AG09309 (cell line): ENCODE data around the gene CACNA1E.

ENCODE experiments used
- DNase-seq: peaks from one replicate; pipeline ENCODE4 v3.0.0-alpha.2; 2010; ENCODE audit warnings: low read depth
- H3K4me3 ChIP-seq: 2 replicates; pipeline ENCODE4 v1.5.1; 2011; ENCODE audit warnings: mild to moderate bottlenecking, low read depth, low read length, moderate library complexity; ENCODE audit not compliant: control insufficient read depth
- TF ChIP-seq, protein P1 (sequence below): IDR thresholded peaks from 2 replicates; pipeline ENCODE4 v1.5.1; 2011; ENCODE audit warnings: mild to moderate bottlenecking, low read depth, low read length, inconsistent platforms; ENCODE audit not compliant: insufficient read depth, control insufficient read depth; ENCODE audit errors: missing control alignments

CACNA1E gene

GRCh38 chr1:181733486-181733885 is 250.2 kb downstream of the CACNA1E start:
- no peak for DNase-seq
- no peak overlapping the region for H3K4me3 ChIP-seq
- TF ChIP-seq, protein P1, sequence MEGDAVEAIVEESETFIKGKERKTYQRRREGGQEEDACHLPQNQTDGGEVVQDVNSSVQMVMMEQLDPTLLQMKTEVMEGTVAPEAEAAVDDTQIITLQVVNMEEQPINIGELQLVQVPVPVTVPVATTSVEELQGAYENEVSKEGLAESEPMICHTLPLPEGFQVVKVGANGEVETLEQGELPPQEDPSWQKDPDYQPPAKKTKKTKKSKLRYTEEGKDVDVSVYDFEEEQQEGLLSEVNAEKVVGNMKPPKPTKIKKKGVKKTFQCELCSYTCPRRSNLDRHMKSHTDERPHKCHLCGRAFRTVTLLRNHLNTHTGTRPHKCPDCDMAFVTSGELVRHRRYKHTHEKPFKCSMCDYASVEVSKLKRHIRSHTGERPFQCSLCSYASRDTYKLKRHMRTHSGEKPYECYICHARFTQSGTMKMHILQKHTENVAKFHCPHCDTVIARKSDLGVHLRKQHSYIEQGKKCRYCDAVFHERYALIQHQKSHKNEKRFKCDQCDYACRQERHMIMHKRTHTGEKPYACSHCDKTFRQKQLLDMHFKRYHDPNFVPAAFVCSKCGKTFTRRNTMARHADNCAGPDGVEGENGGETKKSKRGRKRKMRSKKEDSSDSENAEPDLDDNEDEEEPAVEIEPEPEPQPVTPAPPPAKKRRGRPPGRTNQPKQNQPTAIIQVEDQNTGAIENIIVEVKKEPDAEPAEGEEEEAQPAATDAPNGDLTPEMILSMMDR, result no peak

DNA sequence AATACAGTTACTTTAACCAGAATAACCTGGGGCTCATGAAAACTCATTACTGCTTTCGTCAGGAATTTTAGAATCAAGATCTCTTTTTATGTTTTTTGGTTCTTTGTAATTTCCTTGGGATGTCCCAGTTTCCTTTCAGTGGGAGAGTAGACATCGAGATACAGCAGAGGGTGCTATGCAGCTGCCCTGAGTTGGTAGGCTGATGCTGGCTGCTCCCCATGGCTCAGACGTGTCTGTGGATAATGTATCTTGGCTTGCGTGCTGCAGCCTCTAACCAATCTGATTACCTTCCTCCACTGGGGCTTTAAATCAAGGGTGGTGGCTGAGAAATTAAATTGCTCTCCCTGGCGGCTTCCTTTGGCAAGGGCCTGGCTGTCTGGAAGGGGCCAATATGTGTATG is 253.7 kb downstream of the CACNA1E start:
- DNase-seq, result no peak
- H3K4me3 ChIP-seq, result no peak overlapping the region
- TF ChIP-seq, protein P1, result no peak

- no peak overlapping the region for H3K4me3 ChIP-seq
- DNase-seq, result no peak
- TF ChIP-seq, protein P1, result no peak
These were observed 255.9 kb downstream of the CACNA1E start for GRCh38 chr1:181739214-181739613.

GRCh38 chr1:181742426-181742825 is 259.1 kb downstream of the CACNA1E start:
- TF ChIP-seq, protein P1, result no peak
- H3K4me3 ChIP-seq, result no peak overlapping the region
- no peak for DNase-seq

DNA sequence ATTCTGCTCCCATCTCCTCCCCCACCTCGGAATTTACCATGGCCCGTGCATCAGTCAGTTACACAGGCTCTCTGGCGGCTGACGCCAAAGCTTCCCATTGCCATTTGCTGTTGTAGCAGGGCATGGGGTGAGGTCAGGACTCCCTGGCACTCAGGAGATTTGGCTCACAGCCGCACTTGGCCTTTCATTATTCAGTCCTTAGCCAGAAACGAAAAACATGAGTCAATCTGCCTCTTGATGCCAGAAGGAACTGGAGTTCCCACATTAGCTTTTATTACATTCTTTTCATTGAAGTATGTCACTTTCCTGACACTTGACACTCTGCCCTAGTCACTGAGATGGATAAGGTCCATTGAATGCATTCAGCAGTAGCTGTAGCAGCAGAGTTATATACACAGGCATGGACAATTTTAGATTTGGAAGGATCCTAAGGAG is 260.6 kb downstream of the CACNA1E start:
- TF ChIP-seq, protein P1, result no peak
- no peak overlapping the region for H3K4me3 ChIP-seq
- no peak for DNase-seq

GRCh38 chr1:181746224-181746623 is 262.9 kb downstream of the CACNA1E start:
- TF ChIP-seq, protein P1, result no peak
- no peak overlapping the region for H3K4me3 ChIP-seq
- no peak for DNase-seq

DNA sequence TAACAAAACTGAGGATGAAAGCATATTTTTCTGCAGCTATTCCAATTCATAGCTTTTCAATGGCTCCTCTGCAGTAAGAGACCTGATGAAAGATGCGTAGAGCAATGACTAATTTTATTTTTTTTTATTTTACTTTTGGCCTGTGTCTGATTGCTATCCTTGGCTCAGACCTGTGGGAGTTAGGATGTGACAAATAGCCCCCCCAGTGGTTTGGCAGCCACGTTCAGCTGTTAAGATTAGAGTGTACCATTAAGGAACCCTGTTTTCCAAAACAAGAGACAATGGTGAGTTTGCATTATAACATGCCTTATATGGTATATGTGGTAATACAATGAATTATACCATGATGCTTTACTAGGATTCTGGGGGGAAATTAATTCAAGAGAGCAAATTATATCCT is 264.7 kb downstream of the CACNA1E start:
- no peak overlapping the region for H3K4me3 ChIP-seq
- no peak for DNase-seq
- TF ChIP-seq, protein P1, result no peak
